Dedifferentiated amniotic fluid mesenchymal stem cell (primary cell): ENCODE data around the gene OR1A1.
"Not testable (repeated sequence)": the region's sequence is repeated elsewhere in the genome, so short reads cannot be mapped to it uniquely, and the experiment has no call there.

Source experiments
- DNase-seq: peaks from one replicate; pipeline ENCODE4 v3.0.0-alpha.2; 2016; ENCODE audit errors: extremely low spot score

Gene OR1A1, protein sequence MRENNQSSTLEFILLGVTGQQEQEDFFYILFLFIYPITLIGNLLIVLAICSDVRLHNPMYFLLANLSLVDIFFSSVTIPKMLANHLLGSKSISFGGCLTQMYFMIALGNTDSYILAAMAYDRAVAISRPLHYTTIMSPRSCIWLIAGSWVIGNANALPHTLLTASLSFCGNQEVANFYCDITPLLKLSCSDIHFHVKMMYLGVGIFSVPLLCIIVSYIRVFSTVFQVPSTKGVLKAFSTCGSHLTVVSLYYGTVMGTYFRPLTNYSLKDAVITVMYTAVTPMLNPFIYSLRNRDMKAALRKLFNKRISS

DNA sequence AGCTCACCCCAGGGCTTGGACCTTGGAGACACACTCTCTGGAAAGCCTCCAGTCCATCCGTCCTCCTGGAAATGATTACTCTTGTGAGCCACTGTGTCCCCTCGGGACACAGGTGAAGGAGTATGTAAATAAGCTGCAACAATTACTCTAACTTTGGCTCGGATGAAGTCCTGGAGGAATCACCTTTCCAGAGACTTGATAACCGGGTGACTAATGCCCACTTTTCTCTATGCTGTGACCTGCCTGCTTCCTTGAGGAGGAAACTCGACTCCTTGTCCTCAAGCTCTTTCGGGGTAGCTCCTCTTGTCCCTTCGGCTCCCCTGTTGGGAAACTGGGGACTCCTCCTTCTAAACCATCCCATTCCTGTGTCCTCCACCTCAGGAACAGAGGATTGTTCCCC lies at the start of gene OR1A1:
Gene OR1A1 (plus strand): TSS at position 301 of the 400 bp plus-strand sequence. CDS start 7,954 bp downstream, outside the sequence.
- DNase-seq, result no peak

DNA sequence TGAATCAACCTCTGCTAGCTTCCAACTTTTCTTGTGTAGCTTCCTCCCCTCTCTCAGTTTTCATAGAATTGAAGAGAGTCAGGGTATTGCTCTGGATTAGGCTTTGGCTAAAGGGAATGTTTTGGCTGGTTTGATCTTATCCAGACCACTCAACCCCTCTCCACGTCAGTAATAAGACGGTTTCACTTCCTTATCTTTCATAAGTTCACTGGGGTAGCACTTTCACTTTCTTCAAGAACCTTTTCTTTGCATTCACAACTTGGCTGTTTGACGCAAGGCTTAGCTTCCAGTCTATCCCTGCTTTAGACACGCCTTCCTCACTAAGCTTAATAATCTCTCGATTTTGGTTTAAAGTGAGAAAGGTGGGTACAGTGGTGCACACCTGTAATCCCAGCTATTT lies 39.9 kb upstream of the OR1A1 start:
- no peak for DNase-seq

- DNase-seq, result no peak
Observed at GRCh38 chr17:3189961-3190360, 17.5 kb upstream of the OR1A1 start.

- DNase-seq, result no peak
Observed at GRCh38 chr17:3197219-3197618, 10.2 kb upstream of the OR1A1 start, which contains the start of gene OR1A2. Gene OR1A2 (plus strand): TSS chr17:3197519. CDS start chr17:3197519, 0 bp downstream.

DNA sequence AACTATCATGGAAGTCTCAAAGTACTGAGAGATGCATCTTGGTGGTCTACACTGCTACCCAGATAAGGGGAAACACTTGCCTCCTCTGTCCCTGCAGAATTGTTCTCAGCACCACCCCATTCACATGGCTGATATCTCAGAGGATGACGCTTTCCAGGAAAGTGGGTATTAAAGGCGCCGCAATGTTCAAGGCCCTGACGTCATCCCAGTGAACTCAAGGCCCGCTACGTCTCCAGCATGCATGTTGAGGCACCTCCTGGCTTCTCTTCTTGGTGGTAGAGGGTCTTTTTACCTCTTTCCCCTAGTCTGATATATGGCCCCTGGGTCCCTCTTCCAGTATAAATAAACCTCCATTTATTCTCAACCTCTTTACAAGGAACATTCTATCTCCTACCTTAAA lies 1.0 kb downstream of the OR1A1 start:
- no peak for DNase-seq

DNA sequence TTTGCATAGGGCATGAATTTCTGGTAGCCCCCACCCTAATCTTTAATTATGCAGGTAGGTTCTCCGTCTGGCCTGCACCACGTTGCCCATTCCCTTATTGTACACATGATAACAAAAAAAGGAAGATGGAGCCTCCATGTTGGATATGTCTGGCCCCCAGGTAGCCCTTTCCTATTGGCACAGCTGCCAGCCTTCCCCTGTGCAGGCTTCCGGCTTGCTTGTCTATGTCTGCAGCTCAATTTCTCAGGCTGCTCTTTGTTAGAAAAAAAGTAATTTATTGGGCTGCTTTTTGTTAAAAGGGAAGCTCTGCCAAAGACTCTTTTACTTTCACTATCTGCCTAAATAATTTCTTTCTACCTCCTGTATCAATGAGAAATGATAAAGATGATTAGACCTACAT lies 5.5 kb downstream of the OR1A1 start:
- no peak for DNase-seq

DNA sequence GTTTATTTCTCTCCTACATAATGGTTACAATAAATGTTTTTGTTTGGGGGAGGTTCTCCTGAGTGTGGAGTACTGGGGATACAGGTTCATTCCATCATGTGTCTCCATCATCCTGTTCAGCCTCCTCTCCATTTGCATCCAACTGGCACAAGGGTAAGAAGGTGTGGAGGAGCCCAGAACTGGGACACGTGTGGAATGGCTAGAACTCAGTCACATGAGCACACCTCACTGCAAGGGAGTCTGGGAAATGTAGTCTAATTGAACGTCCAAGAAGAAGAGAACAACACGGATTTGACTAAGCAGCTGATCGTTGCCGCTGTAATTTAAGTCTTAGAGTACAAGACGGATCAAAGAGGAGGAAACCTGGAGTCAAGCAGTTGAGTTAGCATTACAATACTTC lies 6.1 kb downstream of the OR1A1 start:
- no peak for DNase-seq

- DNase-seq, result not testable (repeated sequence)
Observed at GRCh38 chr17:3219978-3220377, 12.5 kb downstream of the OR1A1 start.

DNA sequence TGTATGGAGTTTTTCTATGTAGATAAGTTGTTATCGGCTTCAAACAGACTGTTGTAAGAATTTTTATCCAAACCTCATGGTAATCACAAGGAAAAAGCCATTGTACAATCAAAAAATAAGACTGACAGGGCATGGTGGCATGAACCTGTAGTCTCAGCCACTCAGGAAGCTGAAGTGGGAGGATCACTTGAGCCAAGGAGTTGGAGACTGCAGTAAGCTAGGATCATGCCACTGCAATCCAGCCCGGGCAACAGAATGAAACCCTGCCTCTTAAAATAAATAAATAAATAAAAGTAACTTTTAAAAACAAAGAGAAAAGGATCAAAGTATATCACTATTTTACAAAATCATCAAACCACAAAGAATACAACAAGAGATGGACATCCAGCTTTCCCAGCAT lies 14.4 kb downstream of the OR1A1 start:
- DNase-seq, result no peak

GRCh38 chr17:3222505-3222904 lies 15.0 kb downstream of the OR1A1 start:
- no peak for DNase-seq

- not testable (repeated sequence) for DNase-seq
Observed at GRCh38 chr17:3224721-3225352, 17.4 kb downstream of the OR1A1 start.

- not testable (repeated sequence) for DNase-seq
Observed at GRCh38 chr17:3232300-3232699, 24.8 kb downstream of the OR1A1 start.

- not testable (repeated sequence) for DNase-seq
Observed at GRCh38 chr17:3238685-3239084, 31.2 kb downstream of the OR1A1 start.

GRCh38 chr17:3241044-3241443 lies 33.6 kb downstream of the OR1A1 start:
- not testable (repeated sequence) for DNase-seq

- DNase-seq, result not testable (repeated sequence)
Observed at GRCh38 chr17:3244841-3245240, 37.4 kb downstream of the OR1A1 start.

DNA sequence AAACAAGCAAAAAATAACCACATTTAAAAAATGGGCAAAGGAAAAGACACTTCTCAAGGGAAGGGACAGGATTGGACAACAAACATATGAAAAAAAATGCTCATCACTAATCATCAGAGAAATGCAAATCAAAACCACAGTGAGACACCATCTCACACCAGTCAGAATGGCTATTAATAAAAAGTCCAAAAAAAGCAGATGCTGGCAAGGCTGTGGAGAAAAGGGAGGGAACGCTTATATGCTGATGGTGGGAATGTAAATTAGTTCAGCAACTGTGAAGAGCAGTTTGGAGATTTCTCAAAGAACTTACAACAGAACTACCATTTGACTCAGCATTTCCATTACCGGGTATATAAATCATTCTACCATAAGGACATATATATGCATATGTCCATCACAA lies 41.5 kb downstream of the OR1A1 start:
- not testable (repeated sequence) for DNase-seq

GRCh38 chr17:3256575-3256974 lies 49.1 kb downstream of the OR1A1 start:
- DNase-seq, result no peak

DNA sequence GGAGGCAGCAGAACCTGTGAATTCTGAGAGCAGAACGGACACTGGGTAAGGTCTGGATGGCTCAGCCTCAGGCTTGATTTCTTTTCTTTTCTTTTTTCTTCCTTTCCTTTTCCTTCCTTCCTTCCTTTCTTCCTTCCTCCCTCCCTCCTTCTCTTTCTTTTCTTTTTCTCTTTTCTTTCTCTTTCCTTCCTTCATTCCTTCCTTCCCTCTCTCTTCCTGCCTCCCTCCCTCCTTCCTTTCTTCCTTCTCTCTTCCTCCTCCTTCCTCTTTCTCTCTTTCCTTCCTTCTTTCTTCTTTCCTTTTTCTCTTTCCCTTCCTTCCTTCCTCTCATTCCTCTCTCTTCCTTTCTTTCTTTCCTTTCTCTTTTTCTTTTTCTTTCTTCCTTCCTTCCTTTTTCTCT lies 52.7 kb downstream of the OR1A1 start:
- no peak for DNase-seq

DNA sequence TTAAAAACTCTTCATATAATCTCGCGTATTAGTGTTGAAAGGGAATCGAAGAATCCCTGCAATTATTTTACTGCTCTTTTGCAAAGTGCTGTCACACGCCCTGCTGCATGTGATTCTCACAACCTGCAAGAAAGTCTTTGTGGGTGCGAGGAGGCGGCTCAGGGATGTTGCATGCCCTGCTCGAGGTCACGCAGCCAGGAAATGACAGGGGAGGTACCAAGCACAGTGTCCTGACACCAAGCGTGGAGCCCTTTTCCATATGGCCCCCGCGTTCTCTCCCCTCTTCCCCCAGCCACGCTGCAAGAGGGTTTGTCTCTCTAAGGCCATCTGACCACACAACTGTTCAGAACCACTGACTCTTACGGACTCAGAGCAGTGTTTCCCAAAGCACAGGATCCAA lies 53.1 kb downstream of the OR1A1 start:
- no peak for DNase-seq
